Measurements from ENCODE around the gene CAPNS2.
"Not testable (repeated sequence)": the region's sequence is repeated elsewhere in the genome, so short reads cannot be mapped to it uniquely, and the experiment has no call there.

The CAPNS2 gene

DNA sequence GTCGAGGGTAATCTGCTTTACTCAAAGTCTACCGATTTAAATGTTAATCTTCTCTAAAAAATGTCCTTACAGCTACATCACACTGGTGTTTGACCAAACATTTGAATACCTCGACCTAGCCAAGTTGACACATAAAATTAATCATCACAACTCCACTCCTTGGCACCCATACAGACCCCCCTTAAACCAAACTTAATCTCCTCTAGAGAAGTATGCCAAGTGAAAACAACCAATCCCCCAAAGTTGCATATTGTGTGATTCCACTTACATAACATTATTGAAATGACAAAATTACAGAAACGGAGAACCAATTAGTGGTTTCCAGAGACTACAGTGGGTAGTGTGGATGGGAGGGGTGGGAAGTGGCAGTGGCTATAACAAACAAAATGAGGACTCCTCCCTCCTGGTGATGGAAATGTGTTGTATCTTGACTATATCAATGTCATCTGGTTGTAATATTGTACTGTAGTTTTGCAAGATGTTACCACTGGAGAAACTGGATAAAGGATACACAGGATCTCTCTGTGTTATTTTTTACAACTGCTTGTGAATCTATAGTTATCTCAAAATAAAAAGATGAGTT lies 39.4 kb downstream of the CAPNS2 start:
- no peaks in the 10 kb centered on the region for H3K36me3 ChIP-seq (ENCODE audit: insufficient read depth, low read length)
- H4K20me1 ChIP-seq (ENCODE audit: insufficient read depth, low read length): no peaks in the 10 kb centered on the region
- no peak overlapping the region for H3K9ac ChIP-seq (ENCODE audit: low read length)
- H2AFZ ChIP-seq (ENCODE audit: low read length): no peak overlapping the region
- no peaks in the 10 kb centered on the region for H3F3A ChIP-seq (ENCODE audit: insufficient read depth, low read length)
- no peaks in the 10 kb centered on the region for H3K79me2 ChIP-seq (ENCODE audit: insufficient read depth, low read length)
- no peaks in the 10 kb centered on the region for H3K9me2 ChIP-seq (ENCODE audit: low read depth, low read length)
- TF ChIP-seq, protein P1, sequence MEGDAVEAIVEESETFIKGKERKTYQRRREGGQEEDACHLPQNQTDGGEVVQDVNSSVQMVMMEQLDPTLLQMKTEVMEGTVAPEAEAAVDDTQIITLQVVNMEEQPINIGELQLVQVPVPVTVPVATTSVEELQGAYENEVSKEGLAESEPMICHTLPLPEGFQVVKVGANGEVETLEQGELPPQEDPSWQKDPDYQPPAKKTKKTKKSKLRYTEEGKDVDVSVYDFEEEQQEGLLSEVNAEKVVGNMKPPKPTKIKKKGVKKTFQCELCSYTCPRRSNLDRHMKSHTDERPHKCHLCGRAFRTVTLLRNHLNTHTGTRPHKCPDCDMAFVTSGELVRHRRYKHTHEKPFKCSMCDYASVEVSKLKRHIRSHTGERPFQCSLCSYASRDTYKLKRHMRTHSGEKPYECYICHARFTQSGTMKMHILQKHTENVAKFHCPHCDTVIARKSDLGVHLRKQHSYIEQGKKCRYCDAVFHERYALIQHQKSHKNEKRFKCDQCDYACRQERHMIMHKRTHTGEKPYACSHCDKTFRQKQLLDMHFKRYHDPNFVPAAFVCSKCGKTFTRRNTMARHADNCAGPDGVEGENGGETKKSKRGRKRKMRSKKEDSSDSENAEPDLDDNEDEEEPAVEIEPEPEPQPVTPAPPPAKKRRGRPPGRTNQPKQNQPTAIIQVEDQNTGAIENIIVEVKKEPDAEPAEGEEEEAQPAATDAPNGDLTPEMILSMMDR (IDR thresholded peaks at IDR 0.05; ENCODE audit: low read length): no peak
- no peak for TF ChIP-seq EZH2 (IDR thresholded peaks at IDR 0.05; ENCODE audit: borderline replicate concordance, low read length)
- H3K27me3 ChIP-seq (ENCODE audit: insufficient read depth, low read length): no peaks in the 10 kb centered on the region
- no peak overlapping the region for H3K27ac ChIP-seq (ENCODE audit: low read depth, low read length, poor library complexity, severe bottlenecking)
- H3K4me3 ChIP-seq (ENCODE audit: low read depth, low read length, poor library complexity, severe bottlenecking): no peak overlapping the region
- H3K4me2 ChIP-seq (ENCODE audit: low read length): no peak overlapping the region
- H3K9me3 ChIP-seq (ENCODE audit: low read length): no peaks in the 10 kb centered on the region
- H3K4me1 ChIP-seq (ENCODE audit: insufficient read depth, low read length, severe bottlenecking): no peaks in the 10 kb centered on the region

DNA sequence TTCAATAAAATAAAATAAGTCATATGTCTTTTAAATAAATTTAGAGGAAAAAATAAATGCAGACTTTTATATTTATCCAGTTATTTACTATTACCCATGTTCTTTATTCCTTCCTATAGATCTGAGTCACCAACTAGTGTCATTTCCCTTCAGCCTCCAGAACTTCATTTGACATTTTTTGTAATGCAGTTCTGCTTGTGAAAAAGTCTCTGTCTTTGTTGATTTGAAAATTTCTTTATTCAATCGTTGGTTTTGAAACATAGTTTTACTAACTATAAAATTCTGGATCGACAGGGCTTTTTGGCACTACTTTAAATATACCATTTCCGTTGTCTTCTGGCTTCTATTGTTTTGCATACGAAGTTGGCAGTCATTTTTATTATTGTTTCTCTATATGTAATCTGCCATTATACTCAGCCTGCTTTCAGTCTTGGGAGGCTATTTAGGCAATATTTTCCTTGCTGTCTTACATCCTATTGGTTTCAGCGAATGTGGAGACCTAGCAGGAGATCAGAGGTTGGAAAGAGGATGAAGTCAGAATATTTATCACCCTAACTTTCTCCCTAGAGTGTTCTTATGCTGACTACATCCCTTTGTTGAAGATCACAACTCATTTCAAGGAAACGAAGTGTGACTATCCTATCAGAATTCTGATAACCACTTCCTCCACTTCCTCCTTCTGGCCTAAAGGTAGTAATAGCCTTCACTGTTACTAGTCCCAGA lies 47.3 kb downstream of the CAPNS2 start:
- no peak overlapping the region for H3K4me3 ChIP-seq (ENCODE audit: low read depth, low read length, poor library complexity, severe bottlenecking)
- no peaks in the 10 kb centered on the region for H3F3A ChIP-seq (ENCODE audit: insufficient read depth, low read length)
- no peaks in the 10 kb centered on the region for H3K27me3 ChIP-seq (ENCODE audit: insufficient read depth, low read length)
- no peak overlapping the region for H3K27ac ChIP-seq (ENCODE audit: low read depth, low read length, poor library complexity, severe bottlenecking)
- H3K9me3 ChIP-seq (ENCODE audit: low read length): no peaks in the 10 kb centered on the region
- H4K20me1 ChIP-seq (ENCODE audit: insufficient read depth, low read length): no peaks in the 10 kb centered on the region
- no peaks in the 10 kb centered on the region for H3K36me3 ChIP-seq (ENCODE audit: insufficient read depth, low read length)
- TF ChIP-seq, protein P1 (IDR thresholded peaks at IDR 0.05; ENCODE audit: low read length): no peak
- TF ChIP-seq EZH2 (IDR thresholded peaks at IDR 0.05; ENCODE audit: borderline replicate concordance, low read length): no peak
- no peaks in the 10 kb centered on the region for H3K79me2 ChIP-seq (ENCODE audit: insufficient read depth, low read length)
- no peak overlapping the region for H2AFZ ChIP-seq (ENCODE audit: low read length)
- no peaks in the 10 kb centered on the region for H3K4me1 ChIP-seq (ENCODE audit: insufficient read depth, low read length, severe bottlenecking)
- H3K9me2 ChIP-seq (ENCODE audit: low read depth, low read length): no peaks in the 10 kb centered on the region
- H3K4me2 ChIP-seq (ENCODE audit: low read length): no peak overlapping the region
- H3K9ac ChIP-seq (ENCODE audit: low read length): no peak overlapping the region

DNA sequence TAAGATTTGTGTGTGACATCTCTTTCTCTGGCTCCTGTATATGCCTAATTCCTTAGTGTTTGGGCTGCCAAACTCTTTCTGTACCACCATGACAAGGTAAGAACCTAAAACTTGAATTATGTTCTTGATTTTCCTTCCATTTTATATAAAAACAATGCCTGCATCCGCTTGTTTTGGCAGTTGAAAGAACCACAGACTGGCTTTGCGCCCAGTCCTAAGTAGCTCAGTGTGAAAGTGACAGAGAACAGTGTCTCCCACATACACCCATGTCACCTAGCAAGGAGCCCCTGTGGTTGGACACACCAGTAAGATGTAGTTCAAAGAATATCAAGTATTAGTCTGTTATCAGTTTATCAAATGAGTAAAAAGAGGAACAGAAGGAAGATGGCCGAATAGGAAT lies 48.6 kb downstream of the CAPNS2 start:
- no peak overlapping the region for H3K9ac ChIP-seq (ENCODE audit: low read length)

DNA sequence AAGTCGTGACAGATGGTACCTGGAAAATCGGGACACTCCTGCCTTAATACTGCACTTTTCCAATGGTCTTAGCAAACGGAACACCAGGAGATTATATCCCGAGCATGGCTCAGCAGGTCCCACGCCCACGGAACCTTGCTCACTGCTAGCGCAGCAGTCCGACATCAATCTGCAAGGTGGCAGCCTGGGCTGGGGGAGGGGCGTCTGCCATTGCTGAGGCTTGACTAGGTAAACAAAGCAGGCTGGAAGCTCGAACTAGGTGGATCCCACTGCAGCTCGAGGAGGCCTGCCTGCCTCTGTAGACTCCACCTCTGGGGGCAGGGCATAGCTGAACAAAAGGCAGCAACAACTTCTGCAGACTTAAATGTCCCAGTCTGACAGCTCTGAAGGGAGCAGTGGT lies 49.2 kb downstream of the CAPNS2 start:
- H3K4me2 ChIP-seq (ENCODE audit: low read length); H4K20me1 ChIP-seq (ENCODE audit: insufficient read depth, low read length); H3K4me3 ChIP-seq (ENCODE audit: low read depth, low read length, poor library complexity, severe bottlenecking); H3K27ac ChIP-seq (ENCODE audit: low read depth, low read length, poor library complexity, severe bottlenecking); H3K4me1 ChIP-seq (ENCODE audit: insufficient read depth, low read length, severe bottlenecking); H3K9me2 ChIP-seq (ENCODE audit: low read depth, low read length); H3K36me3 ChIP-seq (ENCODE audit: insufficient read depth, low read length); H3K9me3 ChIP-seq (ENCODE audit: low read length); H3K9ac ChIP-seq (ENCODE audit: low read length); H3F3A ChIP-seq (ENCODE audit: insufficient read depth, low read length); H3K79me2 ChIP-seq (ENCODE audit: insufficient read depth, low read length); H3K27me3 ChIP-seq (ENCODE audit: insufficient read depth, low read length); H2AFZ ChIP-seq (ENCODE audit: low read length): not testable (repeated sequence)

More for the DNA sequence above, 48.6 kb downstream of the CAPNS2 start:
- no peaks in the 10 kb centered on the region for H3K4me1 ChIP-seq (ENCODE audit: insufficient read depth, low read length, severe bottlenecking)
- H2AFZ ChIP-seq (ENCODE audit: low read length): no peak overlapping the region
- no peak overlapping the region for H3K27ac ChIP-seq (ENCODE audit: low read depth, low read length, poor library complexity, severe bottlenecking)
- no peaks in the 10 kb centered on the region for H3K79me2 ChIP-seq (ENCODE audit: insufficient read depth, low read length)
- H3K4me3 ChIP-seq (ENCODE audit: low read depth, low read length, poor library complexity, severe bottlenecking): no peak overlapping the region
- H3K4me2 ChIP-seq (ENCODE audit: low read length): no peak overlapping the region
- no peak for TF ChIP-seq EZH2 (IDR thresholded peaks at IDR 0.05; ENCODE audit: borderline replicate concordance, low read length)
- TF ChIP-seq, protein P1 (IDR thresholded peaks at IDR 0.05; ENCODE audit: low read length): no peak
- H3K36me3 ChIP-seq (ENCODE audit: insufficient read depth, low read length): no peaks in the 10 kb centered on the region
- no peaks in the 10 kb centered on the region for H3F3A ChIP-seq (ENCODE audit: insufficient read depth, low read length)
- H3K9me2 ChIP-seq (ENCODE audit: low read depth, low read length): no peaks in the 10 kb centered on the region
- H4K20me1 ChIP-seq (ENCODE audit: insufficient read depth, low read length): no peaks in the 10 kb centered on the region
- H3K9me3 ChIP-seq (ENCODE audit: low read length): no peaks in the 10 kb centered on the region
- H3K27me3 ChIP-seq (ENCODE audit: insufficient read depth, low read length): no peaks in the 10 kb centered on the region
